ENCODE results near the gene SERPINB3.

SERPINB3 gene

GRCh38 chr18:63637703-63638102, 24.0 kb downstream of the SERPINB3 start:
- H3K9ac ChIP-seq (ENCODE audit: low read length), result no peak overlapping the region
- no peaks in the 10 kb centered on the region for H4K20me1 ChIP-seq (ENCODE audit: insufficient read depth, low read length)
- H3K27ac ChIP-seq (ENCODE audit: low read depth, low read length, poor library complexity, severe bottlenecking), result no peak overlapping the region
- no peak overlapping the region for H3K4me3 ChIP-seq (ENCODE audit: low read depth, low read length, poor library complexity, severe bottlenecking)
- H2AFZ ChIP-seq (ENCODE audit: low read length), result no peak overlapping the region
- H3F3A ChIP-seq (ENCODE audit: insufficient read depth, low read length), result no peaks in the 10 kb centered on the region
- no peak overlapping the region for H3K4me2 ChIP-seq (ENCODE audit: low read length)
- no peaks in the 10 kb centered on the region for H3K4me1 ChIP-seq (ENCODE audit: insufficient read depth, low read length, severe bottlenecking)
- no peaks in the 10 kb centered on the region for H3K36me3 ChIP-seq (ENCODE audit: insufficient read depth, low read length)
- H3K27me3 ChIP-seq (ENCODE audit: insufficient read depth, low read length), result no peaks in the 10 kb centered on the region
- no peaks in the 10 kb centered on the region for H3K9me2 ChIP-seq (ENCODE audit: low read depth, low read length)
- TF ChIP-seq, protein P1, sequence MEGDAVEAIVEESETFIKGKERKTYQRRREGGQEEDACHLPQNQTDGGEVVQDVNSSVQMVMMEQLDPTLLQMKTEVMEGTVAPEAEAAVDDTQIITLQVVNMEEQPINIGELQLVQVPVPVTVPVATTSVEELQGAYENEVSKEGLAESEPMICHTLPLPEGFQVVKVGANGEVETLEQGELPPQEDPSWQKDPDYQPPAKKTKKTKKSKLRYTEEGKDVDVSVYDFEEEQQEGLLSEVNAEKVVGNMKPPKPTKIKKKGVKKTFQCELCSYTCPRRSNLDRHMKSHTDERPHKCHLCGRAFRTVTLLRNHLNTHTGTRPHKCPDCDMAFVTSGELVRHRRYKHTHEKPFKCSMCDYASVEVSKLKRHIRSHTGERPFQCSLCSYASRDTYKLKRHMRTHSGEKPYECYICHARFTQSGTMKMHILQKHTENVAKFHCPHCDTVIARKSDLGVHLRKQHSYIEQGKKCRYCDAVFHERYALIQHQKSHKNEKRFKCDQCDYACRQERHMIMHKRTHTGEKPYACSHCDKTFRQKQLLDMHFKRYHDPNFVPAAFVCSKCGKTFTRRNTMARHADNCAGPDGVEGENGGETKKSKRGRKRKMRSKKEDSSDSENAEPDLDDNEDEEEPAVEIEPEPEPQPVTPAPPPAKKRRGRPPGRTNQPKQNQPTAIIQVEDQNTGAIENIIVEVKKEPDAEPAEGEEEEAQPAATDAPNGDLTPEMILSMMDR (IDR thresholded peaks at IDR 0.05; ENCODE audit: low read length), result no peak
- H3K9me3 ChIP-seq (ENCODE audit: low read length), result no peaks in the 10 kb centered on the region
- no peaks in the 10 kb centered on the region for H3K79me2 ChIP-seq (ENCODE audit: insufficient read depth, low read length)

DNA sequence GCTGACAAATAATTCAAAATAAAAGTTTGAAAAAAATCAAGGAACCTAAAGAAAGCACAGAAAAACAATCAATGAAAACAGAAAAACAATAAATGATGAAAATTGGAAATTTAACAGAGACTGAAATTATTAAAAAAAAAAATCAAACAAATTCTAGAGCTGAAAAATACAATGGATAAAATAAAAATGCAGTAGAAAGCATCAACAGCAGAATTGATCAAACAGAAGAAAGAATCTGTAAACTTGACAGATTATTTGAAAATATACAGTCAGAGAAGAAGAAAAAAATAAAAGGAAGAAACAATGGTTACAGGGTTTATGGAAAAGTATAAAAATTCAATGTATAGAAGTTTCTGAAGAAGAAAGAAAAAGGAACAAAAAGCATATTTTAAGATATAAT, 33.9 kb downstream of the SERPINB3 start:
- TF ChIP-seq EZH2 (IDR thresholded peaks at IDR 0.05; ENCODE audit: borderline replicate concordance, low read length), result no peak
- TF ChIP-seq, protein P1 (IDR thresholded peaks at IDR 0.05; ENCODE audit: low read length), result no peak
- Histone ChIP-seq H3K27ac (ENCODE audit: low read depth, low read length, poor library complexity, severe bottlenecking) (no peak overlapping the region), H3K79me2 (ENCODE audit: insufficient read depth, low read length) (no peaks in the 10 kb centered on the region), H3K9me3 (ENCODE audit: low read length) (peaks cover 10% of the 10 kb centered on the region), H3F3A (ENCODE audit: insufficient read depth, low read length) (no peaks in the 10 kb centered on the region), H3K36me3 (ENCODE audit: insufficient read depth, low read length) (no peaks in the 10 kb centered on the region), H3K9me2 (ENCODE audit: low read depth, low read length) (no peaks in the 10 kb centered on the region), H3K9ac (ENCODE audit: low read length) (no peak overlapping the region), H4K20me1 (ENCODE audit: insufficient read depth, low read length) (no peaks in the 10 kb centered on the region), H3K27me3 (ENCODE audit: insufficient read depth, low read length) (no peaks in the 10 kb centered on the region), H2AFZ (ENCODE audit: low read length) (no peak overlapping the region), H3K4me2 (ENCODE audit: low read length) (no peak overlapping the region), H3K4me3 (ENCODE audit: low read depth, low read length, poor library complexity, severe bottlenecking) (no peak overlapping the region), H3K4me1 (ENCODE audit: insufficient read depth, low read length, severe bottlenecking) (no peaks in the 10 kb centered on the region)

GRCh38 chr18:63626431-63626830, 35.3 kb downstream of the SERPINB3 start:
- Histone ChIP-seq H3K9ac (ENCODE audit: low read length) (no peak overlapping the region), H3K9me2 (ENCODE audit: low read depth, low read length) (no peaks in the 10 kb centered on the region), H3K4me1 (ENCODE audit: insufficient read depth, low read length, severe bottlenecking) (no peaks in the 10 kb centered on the region), H2AFZ (ENCODE audit: low read length) (no peak overlapping the region), H3K27me3 (ENCODE audit: insufficient read depth, low read length) (no peaks in the 10 kb centered on the region), H4K20me1 (ENCODE audit: insufficient read depth, low read length) (no peaks in the 10 kb centered on the region), H3K27ac (ENCODE audit: low read depth, low read length, poor library complexity, severe bottlenecking) (no peak overlapping the region), H3K36me3 (ENCODE audit: insufficient read depth, low read length) (no peaks in the 10 kb centered on the region), H3K4me3 (ENCODE audit: low read depth, low read length, poor library complexity, severe bottlenecking) (no peak overlapping the region), H3K4me2 (ENCODE audit: low read length) (no peak overlapping the region), H3K79me2 (ENCODE audit: insufficient read depth, low read length) (no peaks in the 10 kb centered on the region), H3F3A (ENCODE audit: insufficient read depth, low read length) (no peaks in the 10 kb centered on the region), H3K9me3 (ENCODE audit: low read length) (peaks cover 10% of the 10 kb centered on the region)
- TF ChIP-seq, protein P1 (IDR thresholded peaks at IDR 0.05; ENCODE audit: low read length), result no peak
- TF ChIP-seq EZH2 (IDR thresholded peaks at IDR 0.05; ENCODE audit: borderline replicate concordance, low read length), result no peak

Measured in OCI-LY1 (cell line).